PFSK-1 (cell line): ENCODE measurements around the gene SFTPD.

Experiments used
- FOXP2 ChIP-seq: optimal IDR thresholded peaks from 2 replicates; pipeline ENCODE3; 2011; ENCODE audit warnings: borderline replicate concordance, control low read depth, inconsistent platforms; ENCODE audit not compliant: insufficient read depth; ENCODE audit errors: extremely low read length, extremely low read depth
- POLR2AphosphoS5 ChIP-seq: IDR thresholded peaks from 2 replicates; pipeline ENCODE4 v1.6.1; 2012; ENCODE audit warnings: low read depth, mild to moderate bottlenecking, control low read depth, low read length, moderate library complexity
- SIN3A ChIP-seq: IDR thresholded peaks from 2 replicates; pipeline ENCODE4 v1.6.1; 2012; ENCODE audit warnings: mild to moderate bottlenecking, low read length, moderate library complexity, borderline replicate concordance; ENCODE audit not compliant: insufficient read depth
- TAF1 ChIP-seq: IDR thresholded peaks from 2 replicates; pipeline ENCODE4 v1.6.1; 2012; ENCODE audit warnings: low read length, control low read depth, borderline replicate concordance; ENCODE audit not compliant: insufficient read depth
- TF ChIP-seq, protein P1 (sequence below), 2 experiments: IDR thresholded peaks; 2 replicates each; pipeline versions ENCODE4 v1.6.1 to v1.8.0; 2011 to 2012; ENCODE audit warnings: low read depth in 2 of 2, low read length in 2 of 2, control low read depth in 1 of 2, inconsistent platforms in 1 of 2, mild to moderate bottlenecking in 1 of 2, moderate library complexity in 1 of 2; ENCODE audit not compliant: insufficient read depth in 1 of 2

Gene SFTPD

DNA sequence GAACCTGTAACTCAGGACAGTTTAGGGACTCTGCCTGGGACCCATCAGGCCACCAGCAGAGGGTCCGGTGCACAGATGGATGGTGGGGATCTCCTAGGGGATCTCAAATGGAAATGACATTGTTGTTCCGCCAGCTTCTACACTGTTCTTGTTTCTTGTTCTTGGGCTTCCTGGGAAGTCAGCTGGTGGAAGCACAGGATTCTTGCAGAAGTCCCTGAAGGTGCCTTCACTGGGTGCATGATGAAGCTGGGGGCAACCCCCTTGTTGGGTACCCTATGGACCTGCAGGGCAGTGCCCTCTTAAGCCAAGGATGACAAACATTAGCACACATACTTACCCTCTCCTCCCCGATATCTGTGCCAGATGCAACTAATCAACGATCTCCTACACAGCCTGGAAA is 18.6 kb downstream of the SFTPD start:
- TF ChIP-seq FOXP2 = no peak
- TF ChIP-seq TAF1 = no peak
- TF ChIP-seq SIN3A = no peak
- TF ChIP-seq POLR2AphosphoS5 = no peak
- TF ChIP-seq, protein P1, sequence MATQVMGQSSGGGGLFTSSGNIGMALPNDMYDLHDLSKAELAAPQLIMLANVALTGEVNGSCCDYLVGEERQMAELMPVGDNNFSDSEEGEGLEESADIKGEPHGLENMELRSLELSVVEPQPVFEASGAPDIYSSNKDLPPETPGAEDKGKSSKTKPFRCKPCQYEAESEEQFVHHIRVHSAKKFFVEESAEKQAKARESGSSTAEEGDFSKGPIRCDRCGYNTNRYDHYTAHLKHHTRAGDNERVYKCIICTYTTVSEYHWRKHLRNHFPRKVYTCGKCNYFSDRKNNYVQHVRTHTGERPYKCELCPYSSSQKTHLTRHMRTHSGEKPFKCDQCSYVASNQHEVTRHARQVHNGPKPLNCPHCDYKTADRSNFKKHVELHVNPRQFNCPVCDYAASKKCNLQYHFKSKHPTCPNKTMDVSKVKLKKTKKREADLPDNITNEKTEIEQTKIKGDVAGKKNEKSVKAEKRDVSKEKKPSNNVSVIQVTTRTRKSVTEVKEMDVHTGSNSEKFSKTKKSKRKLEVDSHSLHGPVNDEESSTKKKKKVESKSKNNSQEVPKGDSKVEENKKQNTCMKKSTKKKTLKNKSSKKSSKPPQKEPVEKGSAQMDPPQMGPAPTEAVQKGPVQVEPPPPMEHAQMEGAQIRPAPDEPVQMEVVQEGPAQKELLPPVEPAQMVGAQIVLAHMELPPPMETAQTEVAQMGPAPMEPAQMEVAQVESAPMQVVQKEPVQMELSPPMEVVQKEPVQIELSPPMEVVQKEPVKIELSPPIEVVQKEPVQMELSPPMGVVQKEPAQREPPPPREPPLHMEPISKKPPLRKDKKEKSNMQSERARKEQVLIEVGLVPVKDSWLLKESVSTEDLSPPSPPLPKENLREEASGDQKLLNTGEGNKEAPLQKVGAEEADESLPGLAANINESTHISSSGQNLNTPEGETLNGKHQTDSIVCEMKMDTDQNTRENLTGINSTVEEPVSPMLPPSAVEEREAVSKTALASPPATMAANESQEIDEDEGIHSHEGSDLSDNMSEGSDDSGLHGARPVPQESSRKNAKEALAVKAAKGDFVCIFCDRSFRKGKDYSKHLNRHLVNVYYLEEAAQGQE (IDR thresholded peaks at IDR 0.05; ENCODE audit: insufficient read depth in 1 of 2, low read depth in 2 of 2, low read length in 2 of 2) = no peak

DNA sequence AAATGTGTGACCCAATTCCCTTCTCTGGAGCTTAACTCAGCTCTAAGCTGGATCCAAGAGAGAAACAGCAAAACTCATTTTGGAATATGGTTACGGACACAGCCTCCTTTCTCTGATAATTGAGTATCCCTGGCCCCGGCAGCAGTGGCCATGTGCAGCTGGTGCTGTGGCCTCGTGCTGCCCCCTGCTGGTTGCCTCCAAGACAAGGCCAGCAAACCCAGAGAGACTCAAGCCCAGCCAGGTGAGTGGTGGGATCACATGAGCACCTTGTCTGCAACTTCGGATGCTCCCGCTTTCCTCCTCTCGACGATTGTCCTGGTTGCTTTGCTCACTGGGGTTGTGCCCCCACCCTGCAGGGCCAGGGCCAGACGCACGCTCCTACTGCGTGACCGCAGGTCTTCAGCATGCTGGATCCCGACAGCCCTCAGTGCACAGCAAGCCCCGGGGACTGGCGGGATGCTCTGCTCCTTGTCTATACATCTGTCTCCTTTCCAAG is 19.4 kb downstream of the SFTPD start:
- TF ChIP-seq POLR2AphosphoS5 (no peak), TAF1 (no peak), FOXP2 (no peak), SIN3A (no peak)
- TF ChIP-seq, protein P1 (IDR thresholded peaks at IDR 0.05; ENCODE audit: insufficient read depth in 1 of 2, low read depth in 2 of 2, low read length in 2 of 2) = no peak

DNA sequence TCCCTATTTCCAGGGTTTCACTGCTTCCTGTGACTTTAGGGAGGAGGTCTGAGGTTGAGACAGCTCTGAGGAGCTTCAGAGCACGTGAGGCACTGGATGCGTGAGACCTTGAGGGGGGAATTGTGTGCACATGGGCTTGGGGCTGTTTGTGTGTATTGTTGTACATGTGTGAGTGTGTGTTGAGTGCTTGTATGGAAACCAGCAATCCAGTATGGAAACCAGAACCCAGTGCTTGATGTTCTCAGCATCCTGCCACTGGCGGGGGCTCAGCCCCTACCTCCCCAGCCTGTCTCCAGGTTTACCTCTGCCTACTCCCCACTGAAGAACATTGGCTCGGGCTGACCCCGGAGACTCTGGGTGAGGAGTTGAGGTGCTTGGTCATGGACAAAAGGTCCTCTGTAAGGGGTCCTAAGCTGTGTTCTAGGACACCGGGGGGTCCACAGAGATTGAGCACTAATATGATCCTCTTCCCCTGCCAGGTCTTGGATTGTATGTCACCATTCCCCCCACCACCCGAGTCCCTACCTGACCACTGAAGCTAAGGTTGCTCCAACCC is 20.8 kb downstream of the SFTPD start:
- no peak for TF ChIP-seq SIN3A
- no peak for TF ChIP-seq POLR2AphosphoS5
- no peak for TF ChIP-seq TAF1
- no peak for TF ChIP-seq FOXP2
- TF ChIP-seq, protein P1 (IDR thresholded peaks at IDR 0.05; ENCODE audit: insufficient read depth in 1 of 2, low read depth in 2 of 2, low read length in 2 of 2) = no peak

DNA sequence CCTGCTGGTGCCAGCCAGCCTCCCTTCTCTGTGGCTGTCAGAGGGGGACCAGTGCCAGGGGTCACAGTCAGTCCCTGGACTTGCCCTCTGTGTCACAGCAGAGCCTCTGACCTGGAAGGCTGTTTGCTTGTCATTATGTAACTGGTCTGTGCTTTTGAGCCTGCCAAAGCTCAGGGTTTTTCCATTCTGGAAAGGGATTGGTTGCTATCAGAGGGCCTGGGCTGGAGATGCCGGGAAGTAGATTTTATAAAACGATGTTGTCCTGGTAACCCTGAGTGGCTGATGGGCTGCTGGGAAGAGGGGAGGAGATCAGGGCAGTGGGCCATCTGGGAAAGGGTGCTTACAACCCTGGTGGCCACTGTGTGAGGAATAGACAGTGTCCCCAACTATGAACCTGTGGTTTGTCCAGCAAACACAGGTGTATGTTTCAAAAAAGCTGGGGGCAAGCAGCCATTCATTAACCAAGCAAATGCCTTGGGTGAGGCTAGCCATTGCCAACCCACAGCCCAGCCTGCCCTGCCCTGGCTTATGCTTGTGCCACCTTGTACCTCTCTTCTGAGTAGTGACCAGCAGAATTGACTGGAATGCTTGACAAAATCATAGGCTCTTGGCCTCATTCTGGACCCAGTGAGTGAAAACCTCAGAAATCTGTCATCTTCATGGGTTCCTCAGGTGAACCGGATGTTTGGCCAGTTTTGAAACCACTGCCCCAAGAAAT is 21.6 kb downstream of the SFTPD start:
- TF ChIP-seq, protein P1 (IDR thresholded peaks at IDR 0.05; ENCODE audit: insufficient read depth in 1 of 2, low read depth in 2 of 2, low read length in 2 of 2) = no peak
- TF ChIP-seq FOXP2 (no peak), TAF1 (no peak), SIN3A (no peak), POLR2AphosphoS5 (no peak)
